GM12891 (cell line): Measurements from ENCODE around the gene KPNA6.
"Not testable (repeated sequence)": the region's sequence is repeated elsewhere in the genome, so short reads cannot be mapped to it uniquely, and the experiment has no call there.

Source experiments
- PAX5 ChIP-seq: IDR thresholded peaks from 2 replicates; pipeline ENCODE4 v1.6.1; 2011; ENCODE audit warnings: low read length, moderate library complexity, mild to moderate bottlenecking; ENCODE audit not compliant: insufficient read depth, severe bottlenecking
- POLR2A ChIP-seq: IDR thresholded peaks from 2 replicates; pipeline ENCODE4 v1.6.1; 2011; ENCODE audit warnings: low read depth, low read length, control low read depth
- POLR2AphosphoS5 ChIP-seq: IDR thresholded peaks from 2 replicates; pipeline ENCODE4 v1.6.1; 2011; ENCODE audit warnings: low read depth, low read length, control low read depth
- POU2F2 ChIP-seq: IDR thresholded peaks from 2 replicates; pipeline ENCODE4 v1.6.1; 2011; ENCODE audit warnings: low read depth, mild to moderate bottlenecking, control low read depth, low read length, moderate library complexity
- SPI1 ChIP-seq: IDR thresholded peaks from 2 replicates; pipeline ENCODE4 v1.6.1; 2011; ENCODE audit warnings: low read depth, low read length, control low read depth
- TAF1 ChIP-seq: IDR thresholded peaks from 2 replicates; pipeline ENCODE4 v1.6.1; 2011; ENCODE audit warnings: low read depth, low read length, control low read depth

- TF ChIP-seq POLR2A, PAX5, TAF1, POLR2AphosphoS5, SPI1, POU2F2: not testable (repeated sequence)
Measured at GRCh38 chr1:32143302-32143695, 35.4 kb downstream of the KPNA6 start.
